Muscle of leg (tissue), 11 donors: ENCODE data around the gene MTFP1. TPM values are rescaled to one million over a fixed set of nuclear protein-coding genes. Genes with fewer than 3 reads are reported as not detected.

Experiments used
- DNase-seq: peaks from one replicate; pipeline ENCODE4 v3.0.0; 2013
- H3K27ac ChIP-seq: one replicate; pipeline ENCODE4 v1.5.1; 2013; ENCODE audit warnings: mild to moderate bottlenecking, low read length, control low read depth
- H3K27me3 ChIP-seq: one replicate; pipeline ENCODE4 v1.6.1; 2013; ENCODE audit warnings: low read length; ENCODE audit not compliant: control insufficient read depth, insufficient read depth
- H3K36me3 ChIP-seq: one replicate; pipeline ENCODE4 v1.6.1; 2013; ENCODE audit warnings: low read length; ENCODE audit not compliant: control insufficient read depth, insufficient read depth
- H3K4me1 ChIP-seq: one replicate; pipeline ENCODE4 v1.6.1; 2013; ENCODE audit warnings: low read length; ENCODE audit not compliant: control insufficient read depth, insufficient read depth
- H3K4me3 ChIP-seq: one replicate; pipeline ENCODE4 v1.5.1; 2013; ENCODE audit warnings: low read length, control low read depth
- H3K9me3 ChIP-seq: replicated peaks from 2 replicates; pipeline ENCODE4 v1.6.1; 2013; ENCODE audit warnings: low read depth, low read length; ENCODE audit not compliant: control insufficient read depth
- WGBS: methylation state at CpG from one replicate; pipeline ENCODE4 v1.1.5; 2013; ENCODE audit warnings: missing lambda C conversion rate; ENCODE audit not compliant: insufficient coverage; 5-methylcytosine and 5-hydroxymethylcytosine counted together
- polyA plus RNA-seq, 8 donors: library from polyadenylated mRNA; unstranded; fragments of 120-200 nt; gene quantifications; one replicate each; pipeline versions ENCODE4 v1.2.1 to v1.2.3, GENCODE V29; 2013; ENCODE audit warnings: inconsistent platforms in 1 of 8, low replicate concordance in 1 of 8; ENCODE audit not compliant: insufficient read length in 8 of 8, insufficient read depth in 1 of 8
- total RNA-seq: library from RNA; stranded (reverse); fragments of 120-200 nt; gene quantifications from one replicate; pipeline ENCODE4 v1.2.4, GENCODE V29; 2013

The MTFP1 gene
- total and polyA plus RNA-seq, 9 donors, result 7.1 to 10.4 (median 8.2) TPM

GRCh38 chr22:30434843-30435242, 9.3 kb downstream of the MTFP1 start:
- H3K27me3 ChIP-seq, result peaks cover 2% of the 10 kb centered on the region
- no peak overlapping the region for H3K4me3 ChIP-seq
- no peak overlapping the region for H3K27ac ChIP-seq
- H3K9me3 ChIP-seq, result no peaks in the 10 kb centered on the region
- 18% methylated on average over 1 of the region's 1 CpG for WGBS
- no peak for DNase-seq
- H3K4me1 ChIP-seq, result no peaks in the 10 kb centered on the region
- no peaks in the 10 kb centered on the region for H3K36me3 ChIP-seq

GRCh38 chr22:30435674-30436126, 10.1 kb downstream of the MTFP1 start:
- peaks cover 2% of the 10 kb centered on the region for H3K27me3 ChIP-seq
- no peaks in the 10 kb centered on the region for H3K9me3 ChIP-seq
- DNase-seq, result no peak
- no peak overlapping the region for H3K4me3 ChIP-seq
- no peak overlapping the region for H3K27ac ChIP-seq
- H3K4me1 ChIP-seq, result no peaks in the 10 kb centered on the region
- WGBS, result 75% methylated on average over 5 of the region's 6 CpGs
- H3K36me3 ChIP-seq, result no peaks in the 10 kb centered on the region

GRCh38 chr22:30436196-30436595, 10.6 kb downstream of the MTFP1 start:
- DNase-seq, result no peak
- no peaks in the 10 kb centered on the region for H3K4me1 ChIP-seq
- WGBS, result 73% methylated on average over 2 of the region's 2 CpGs
- H3K4me3 ChIP-seq, result no peak overlapping the region
- H3K27ac ChIP-seq, result no peak overlapping the region
- no peaks in the 10 kb centered on the region for H3K36me3 ChIP-seq
- no peaks in the 10 kb centered on the region for H3K9me3 ChIP-seq
- peaks cover 2% of the 10 kb centered on the region for H3K27me3 ChIP-seq

GRCh38 chr22:30438559-30438958, 13.0 kb downstream of the MTFP1 start:
- Histone ChIP-seq H3K36me3 (no peaks in the 10 kb centered on the region), H3K4me1 (no peaks in the 10 kb centered on the region), H3K27ac (no peak overlapping the region), H3K27me3 (peaks cover 2% of the 10 kb centered on the region), H3K9me3 (no peaks in the 10 kb centered on the region), H3K4me3 (no peak overlapping the region)
- DNase-seq, result no peak
- 55% methylated on average over 2 of the region's 3 CpGs for WGBS

GRCh38 chr22:30439226-30439625, 13.7 kb downstream of the MTFP1 start:
- no peaks in the 10 kb centered on the region for H3K9me3 ChIP-seq
- no peaks in the 10 kb centered on the region for H3K4me1 ChIP-seq
- H3K4me3 ChIP-seq, result no peak overlapping the region
- 82% methylated on average over 4 of the region's 4 CpGs for WGBS
- H3K27me3 ChIP-seq, result peaks cover 2% of the 10 kb centered on the region
- no peaks in the 10 kb centered on the region for H3K36me3 ChIP-seq
- H3K27ac ChIP-seq, result no peak overlapping the region
- no peak for DNase-seq

GRCh38 chr22:30439836-30440235, 14.3 kb downstream of the MTFP1 start:
- DNase-seq, result no peak
- Histone ChIP-seq H3K36me3 (no peaks in the 10 kb centered on the region), H3K27ac (no peak overlapping the region), H3K9me3 (no peaks in the 10 kb centered on the region), H3K4me3 (no peak overlapping the region), H3K4me1 (no peaks in the 10 kb centered on the region), H3K27me3 (peaks cover 2% of the 10 kb centered on the region)
- 78% methylated on average over 10 of the region's 11 CpGs for WGBS

GRCh38 chr22:30441088-30441487, 15.5 kb downstream of the MTFP1 start:
- no peaks in the 10 kb centered on the region for H3K9me3 ChIP-seq
- H3K36me3 ChIP-seq, result no peaks in the 10 kb centered on the region
- 62% methylated on average over 7 of the region's 9 CpGs for WGBS
- no peak overlapping the region for H3K27ac ChIP-seq
- H3K4me3 ChIP-seq, result no peak overlapping the region
- H3K27me3 ChIP-seq, result peaks cover 2% of the 10 kb centered on the region
- no peaks in the 10 kb centered on the region for H3K4me1 ChIP-seq
- DNase-seq, result no peak

GRCh38 chr22:30444632-30445437, 19.3 kb downstream of the MTFP1 start:
- Histone ChIP-seq H3K36me3 (no peaks in the 10 kb centered on the region), H3K4me3 (no peak overlapping the region), H3K27me3 (no peaks in the 10 kb centered on the region), H3K9me3 (no peaks in the 10 kb centered on the region), H3K27ac (no peak overlapping the region), H3K4me1 (no peaks in the 10 kb centered on the region)
- 33% methylated on average over 1 of the region's 11 CpGs for WGBS
- DNase-seq, result no peak

GRCh38 chr22:30445438-30446145, 20.0 kb downstream of the MTFP1 start:
- no CpG with 5 or more reads among the region's 5 CpGs for WGBS
- Histone ChIP-seq H3K36me3 (no peaks in the 10 kb centered on the region), H3K27ac (no peak overlapping the region), H3K27me3 (no peaks in the 10 kb centered on the region), H3K4me1 (no peaks in the 10 kb centered on the region), H3K9me3 (no peaks in the 10 kb centered on the region), H3K4me3 (no peak overlapping the region)
- DNase-seq, result no peak

- Histone ChIP-seq H3K36me3 (no peaks in the 10 kb centered on the region), H3K4me1 (no peaks in the 10 kb centered on the region), H3K4me3 (no peak overlapping the region), H3K27ac (no peak overlapping the region), H3K27me3 (no peaks in the 10 kb centered on the region), H3K9me3 (no peaks in the 10 kb centered on the region)
- DNase-seq, result no peak
- 92% methylated on average over 2 of the region's 3 CpGs for WGBS
Measured at GRCh38 chr22:30447656-30448055, 22.1 kb downstream of the MTFP1 start.
